HEK293 (cell line): ENCODE data around the gene GPBP1.

Source experiments
- CTCF ChIA-PET: fragments of 350-600 bp; formaldehyde crosslinking; extraction: SDS; loops from one replicate; lab custom pipeline; 2021; ENCODE audit warnings: antibody characterized with exemption; lab: Yijun Ruan, JAX
- POLR2A ChIA-PET: fragments of 300-600 bp; formaldehyde crosslinking; extraction: SDS; loops from one replicate; lab custom pipeline; 2020; ENCODE audit warnings: antibody characterized with exemption, inconsistent platforms; lab: Yijun Ruan, JAX
- H3K27ac ChIP-seq: fragments of 200-500 bp; sonication (Bioruptor generic); 2 replicates; pipeline ENCODE4 v1.5.1; 2014; ENCODE audit warnings: low read depth, low read length, control low read depth, inconsistent platforms; ENCODE audit errors: extremely low read depth
- H3K36me3 ChIP-seq, 2 experiments: fragments of 200-500 bp in 1 of 2; sonication (Bioruptor generic) in 1 of 2; 1 replicate in 1 of 2; 2 replicates in 1 of 2; pipeline ENCODE4 v1.5.1; 2014 to 2017; ENCODE audit warnings: inconsistent platforms in 2 of 2, low read length in 2 of 2; ENCODE audit not compliant: control insufficient read depth in 2 of 2, insufficient read depth in 1 of 2
- H3K4me1 ChIP-seq: fragments of 200-500 bp; sonication (Bioruptor generic); 2 replicates; pipeline ENCODE4 v1.5.1; 2014; ENCODE audit warnings: mild to moderate bottlenecking, low read length, inconsistent platforms; ENCODE audit not compliant: control insufficient read depth, insufficient read depth
- H3K4me3 ChIP-seq: 2 replicates; pipeline ENCODE4 v1.5.1; 2011; ENCODE audit warnings: low read depth, mild to moderate bottlenecking, control low read depth, low read length, moderate library complexity
- H3K9me3 ChIP-seq: fragments of 200-500 bp; sonication (Bioruptor generic); 2 replicates; pipeline ENCODE4 v1.5.1; 2014; ENCODE audit warnings: low read depth, low read length, inconsistent platforms; ENCODE audit not compliant: control insufficient read depth, insufficient read depth
- BCL6B ChIP-seq: fragments of 450-650 bp; formaldehyde crosslinking; IDR thresholded peaks from 2 replicates; pipeline ENCODE4 v1.5.1; 2017; ENCODE audit warnings: missing biosample characterization, missing genetic modification characterization
- MYNN ChIP-seq: fragments of 450-650 bp; formaldehyde crosslinking; IDR thresholded peaks from 2 replicates; pipeline ENCODE4 v1.5.1; 2016; ENCODE audit warnings: missing biosample characterization, missing genetic modification characterization, borderline replicate concordance
- PRDM1 ChIP-seq: fragments of 450-650 bp; formaldehyde crosslinking; IDR thresholded peaks from 2 replicates; pipeline ENCODE4; 2016; ENCODE audit warnings: missing biosample characterization, missing genetic modification characterization
- PRDM4 ChIP-seq: fragments of 450-650 bp; formaldehyde crosslinking; IDR thresholded peaks from 2 replicates; pipeline ENCODE4 v1.5.1; 2017; ENCODE audit warnings: missing biosample characterization, missing genetic modification characterization
- PRDM6 ChIP-seq: fragments of 450-650 bp; formaldehyde crosslinking; IDR thresholded peaks from 2 replicates; pipeline ENCODE4 v1.5.1; 2017; ENCODE audit warnings: missing biosample characterization, missing genetic modification characterization
- SCRT2 ChIP-seq: fragments of 450-650 bp; formaldehyde crosslinking; IDR thresholded peaks from 2 replicates; pipeline ENCODE4 v1.5.1; 2016; ENCODE audit warnings: missing biosample characterization, missing genetic modification characterization
- SP2 ChIP-seq: fragments of 450-650 bp; formaldehyde crosslinking; IDR thresholded peaks from 2 replicates; pipeline ENCODE4 v1.5.1; 2016; ENCODE audit warnings: missing biosample characterization, missing genetic modification characterization
- SP3 ChIP-seq: fragments of 450-650 bp; formaldehyde crosslinking; IDR thresholded peaks from 2 replicates; pipeline ENCODE4 v1.5.1; 2016; ENCODE audit warnings: missing biosample characterization, missing genetic modification characterization
- SP7 ChIP-seq: fragments of 450-650 bp; formaldehyde crosslinking; IDR thresholded peaks from 2 replicates; pipeline ENCODE4 v1.5.1; 2016; ENCODE audit warnings: missing biosample characterization, missing genetic modification characterization
- ZBTB17 ChIP-seq: fragments of 450-650 bp; formaldehyde crosslinking; IDR thresholded peaks from 2 replicates; pipeline ENCODE4 v1.5.1; 2016; ENCODE audit warnings: missing biosample characterization, missing genetic modification characterization
- ZBTB8A ChIP-seq: fragments of 450-650 bp; formaldehyde crosslinking; IDR thresholded peaks from 2 replicates; pipeline ENCODE4 v1.5.1; 2016; ENCODE audit warnings: missing biosample characterization, missing genetic modification characterization
- ZNF366 ChIP-seq: fragments of 450-650 bp; formaldehyde crosslinking; conservative IDR thresholded peaks from 2 replicates; pipeline ENCODE4 v1.5.1; 2016; ENCODE audit warnings: missing biosample characterization, missing genetic modification characterization
- ZNF501 ChIP-seq: fragments of 450-650 bp; formaldehyde crosslinking; IDR thresholded peaks from 2 replicates; pipeline ENCODE4 v1.5.1; 2016; ENCODE audit warnings: missing biosample characterization, missing genetic modification characterization
- ZNF560 ChIP-seq: fragments of 450-650 bp; formaldehyde crosslinking; IDR thresholded peaks from 2 replicates; pipeline ENCODE4 v1.5.1; 2017; ENCODE audit warnings: missing biosample characterization, missing genetic modification characterization, borderline replicate concordance
- ZNF600 ChIP-seq: fragments of 450-650 bp; formaldehyde crosslinking; IDR thresholded peaks from 2 replicates; pipeline ENCODE4 v1.5.1; 2016; ENCODE audit warnings: missing biosample characterization, missing genetic modification characterization
- ZNF629 ChIP-seq: fragments of 450-650 bp; formaldehyde crosslinking; IDR thresholded peaks from 2 replicates; pipeline ENCODE4 v1.5.1; 2017; ENCODE audit warnings: missing biosample characterization, missing genetic modification characterization
- ZNF639 ChIP-seq: fragments of 450-650 bp; formaldehyde crosslinking; IDR thresholded peaks from 2 replicates; pipeline ENCODE4 v1.5.1; 2016; ENCODE audit warnings: missing biosample characterization, missing genetic modification characterization
- ZNF664 ChIP-seq: fragments of 450-650 bp; formaldehyde crosslinking; IDR thresholded peaks from 2 replicates; pipeline ENCODE4 v1.5.1; 2016; ENCODE audit warnings: missing biosample characterization, missing genetic modification characterization
- ZNF785 ChIP-seq: fragments of 450-650 bp; formaldehyde crosslinking; IDR thresholded peaks from 2 replicates; pipeline ENCODE4 v1.5.1; 2016; ENCODE audit warnings: missing biosample characterization, missing genetic modification characterization
- ZNF843 ChIP-seq: fragments of 450-650 bp; formaldehyde crosslinking; IDR thresholded peaks from 2 replicates; pipeline ENCODE4 v1.5.1; 2016; ENCODE audit warnings: missing biosample characterization, missing genetic modification characterization

Gene GPBP1

GRCh38 chr5:57174890-57175510 is 1.1 kb downstream of the GPBP1 start:
- Histone ChIP-seq H3K36me3 (peaks cover 3 to 29% of the 10 kb centered on the region in 2 experiments; a peak in 2 of 3 replicates), H3K9me3 (no peaks in the 10 kb centered on the region), H3K4me1 (peaks cover 3% of the 10 kb centered on the region; the same call in 1 of the 2 replicates), H3K27ac (peak overlapping the region; percentile 100), H3K4me3 (peak overlapping the region; percentile 95)
- TF ChIP-seq ZBTB8A (tag by site-specific recombination) (peak; percentile 90), ZNF785 (no peak), ZNF366 (tag by site-specific recombination) (peak; percentile 32; the same call in 1 of the 2 replicates), MYNN (0 out of 2 replicates have a peak, but pooled peaks have one; percentile 17), PRDM1 (peak; percentile 68), ZNF600 (peak; percentile 80; the same call in 1 of the 2 replicates)
- CTCF ChIA-PET = interaction anchor here (0.7 kb wide), 1 partner anchor 226 kb away, joined by 3 read pairs; no protein-coding TSS in a partner anchor
- POLR2A ChIA-PET = interaction anchor here (1.1 kb wide), 1 partner anchor 13 kb away, joined by 3 read pairs; no protein-coding TSS in a partner anchor

GRCh38 chr5:57175551-57176309 is 1.9 kb downstream of the GPBP1 start:
- CTCF ChIA-PET = interaction anchor here (0.6 to 0.7 kb wide), 2 partner anchors 226 to 332 kb away, joined by 3 read pairs; no protein-coding TSS in a partner anchor
- H3K4me3 ChIP-seq = peak overlapping the region; percentile 95
- H3K9me3 ChIP-seq = no peaks in the 10 kb centered on the region
- H3K36me3 ChIP-seq = peaks cover 3 to 29% of the 10 kb centered on the region in 2 experiments; a peak in 2 of 3 replicates
- 0 out of 2 replicates have a peak, but pooled peaks have one; percentile 6 for TF ChIP-seq ZNF501
- 0 out of 2 replicates have a peak, but pooled peaks have one; percentile 14 for TF ChIP-seq PRDM1
- peak; percentile 51; the same call in 1 of the 2 replicates for TF ChIP-seq PRDM4 (tag by site-specific recombination)
- peak; percentile 84 for TF ChIP-seq PRDM6 (tag by site-specific recombination)
- TF ChIP-seq ZNF843 = no peak
- no peak for TF ChIP-seq ZNF639 (tag by site-specific recombination)
- POLR2A ChIA-PET = interaction anchor here (1.1 kb wide), 1 partner anchor 13 kb away, joined by 3 read pairs; no protein-coding TSS in a partner anchor
- peaks cover 3% of the 10 kb centered on the region; the same call in 1 of the 2 replicates for H3K4me1 ChIP-seq
- H3K27ac ChIP-seq = peak overlapping the region; percentile 39; the same call in 1 of the 2 replicates

- ChIA-PET POLR2A (interaction anchor here (0.6 to 1.1 kb wide), 2 partner anchors 12 to 255 kb away, joined by 3 read pairs; no protein-coding TSS in a partner anchor), CTCF (interaction anchor here (0.6 kb wide), 1 partner anchor 333 kb away, joined by 3 read pairs; no protein-coding TSS in a partner anchor)
- no peaks in the 10 kb centered on the region for H3K9me3 ChIP-seq
- H3K36me3 ChIP-seq = peaks cover 3 to 29% of the 10 kb centered on the region in 2 experiments; a peak in 2 of 3 replicates
- H3K4me3 ChIP-seq = peak overlapping the region; percentile 95
- peaks cover 3% of the 10 kb centered on the region; the same call in 1 of the 2 replicates for H3K4me1 ChIP-seq
- H3K27ac ChIP-seq = peak overlapping the region; percentile 39; the same call in 1 of the 2 replicates
- TF ChIP-seq BCL6B (tag by site-specific recombination) = peak; percentile 91
- no peak for TF ChIP-seq ZNF560
- 0 out of 2 replicates have a peak, but pooled peaks have one; percentile 21 for TF ChIP-seq SP3 (tag by site-specific recombination)
- TF ChIP-seq ZBTB17 (tag by site-specific recombination) = no peak
- TF ChIP-seq ZNF664 (tag by site-specific recombination) = peak; percentile 58
- TF ChIP-seq SP7 (tag by site-specific recombination) = peak; percentile 70
- peak; percentile 36; the same call in 1 of the 2 replicates for TF ChIP-seq ZNF366 (tag by site-specific recombination)
- no peak for TF ChIP-seq SP2
- peak; percentile 48; the same call in 1 of the 2 replicates for TF ChIP-seq ZNF629 (tag by site-specific recombination)
- TF ChIP-seq SCRT2 (tag by site-specific recombination) = peak; percentile 38; the same call in 1 of the 2 replicates
Measured at GRCh38 chr5:57176350-57176857, 2.5 kb downstream of the GPBP1 start.
